GM12878 (cell line): ENCODE data around the gene PTPRC. TPM values are rescaled to one million over a fixed set of nuclear protein-coding genes. Genes with fewer than 3 reads are reported as not detected.

Source experiments
- ATAC-seq: fragments of 200-7000 bp; cut with Tn5 transposase; 3 replicates; pipeline ENCODE4 v1.9.1; 2020; ENCODE audit warnings: mild to moderate bottlenecking, moderate library complexity
- BruUV-seq: library from RNA; stranded (reverse); fragments of 400-500 nt; replicated peaks from 2 replicates; lab custom pipeline; 2021; lab: Mats Ljungman, UMichigan
- CTCF ChIA-PET: fragments of 300-600 bp; sonication (Branson Sonifier 250); formaldehyde crosslinking; extraction: SDS; loops from one replicate; lab custom pipeline; 2021; ENCODE audit warnings: inconsistent platforms; lab: Yijun Ruan, JAX
- POLR2A ChIA-PET: fragments of 350-600 bp; formaldehyde crosslinking; extraction: SDS; loops from one replicate; lab custom pipeline; 2021; ENCODE audit warnings: inconsistent platforms; lab: Charles Lee
- RAD21 ChIA-PET: fragments of 300-600 bp; sonication (Branson Sonifier 250); formaldehyde crosslinking; loops from one replicate; lab custom pipeline; 2023; ENCODE audit warnings: antibody characterized with exemption; ENCODE audit not compliant: unreplicated experiment; lab: Charles Lee
- SMC1A ChIA-PET: fragments of 300-600 bp; sonication (Branson Sonifier 250); formaldehyde crosslinking; loops from one replicate; lab custom pipeline; 2023; ENCODE audit not compliant: unreplicated experiment, uncharacterized antibody; lab: Charles Lee
- DNase-seq: peaks from one replicate; pipeline ENCODE4 v3.0.0-alpha.2; 2011; ENCODE audit warnings: low read depth, low spot score
- FAIRE-seq: peaks from 3 replicates; lab custom pipeline; 2011; peaks lifted over from hg19 to GRCh38; lab: Jason Lieb, UNC
- H2AFZ ChIP-seq: 2 replicates; pipeline ENCODE4 v1.6.0; 2011; ENCODE audit warnings: low read depth, low read length, control low read depth; ENCODE audit not compliant: control insufficient read depth
- H3K27ac ChIP-seq: 2 replicates; pipeline ENCODE4 v1.5.1; 2011; ENCODE audit warnings: control low read depth; ENCODE audit not compliant: control insufficient read depth, insufficient read depth
- H3K27me3 ChIP-seq, 2 experiments: replicated peaks in 1 of 2; 2 replicates each; pipeline versions ENCODE4 v1.6.0 to v1.6.1; 2011; ENCODE audit warnings: low read length in 1 of 2; ENCODE audit not compliant: control insufficient read depth in 2 of 2, insufficient read depth in 2 of 2
- H3K36me3 ChIP-seq, 2 experiments: 2 replicates each; pipeline ENCODE4 v1.5.1; 2011; ENCODE audit warnings: low read length in 1 of 2; ENCODE audit not compliant: control insufficient read depth in 2 of 2, insufficient read depth in 2 of 2
- H3K4me1 ChIP-seq: 2 replicates; pipeline ENCODE4 v1.6.1; 2011; ENCODE audit warnings: mild to moderate bottlenecking, low read length, moderate library complexity, mixed read lengths; ENCODE audit not compliant: control insufficient read depth, insufficient read depth
- H3K4me2 ChIP-seq: 2 replicates; pipeline ENCODE4 v1.6.0; 2011; ENCODE audit warnings: control low read depth; ENCODE audit not compliant: control insufficient read depth, insufficient read depth
- H3K4me3 ChIP-seq: fragments of 200-600 bp; sonication (generic); 2 replicates; pipeline ENCODE4 v1.5.1; 2016
- H3K79me2 ChIP-seq: 2 replicates; pipeline ENCODE4 v1.6.0; 2011; ENCODE audit warnings: low read length; ENCODE audit not compliant: control insufficient read depth, insufficient read depth
- H3K9ac ChIP-seq: 2 replicates; pipeline ENCODE4 v1.8.0; 2011; ENCODE audit warnings: low read length, control low read depth, mixed read lengths; ENCODE audit not compliant: control insufficient read depth, insufficient read depth
- H3K9me3 ChIP-seq: replicated peaks from 3 replicates; pipeline ENCODE4 v1.5.1; 2011; ENCODE audit warnings: mild to moderate bottlenecking, low read length; ENCODE audit not compliant: control insufficient read depth, insufficient read depth
- H4K20me1 ChIP-seq: 2 replicates; pipeline ENCODE4 v1.6.0; 2011; ENCODE audit not compliant: control insufficient read depth, insufficient read depth
- BACH1 ChIP-seq: fragments of 450-650 bp; IDR thresholded peaks from 2 replicates; pipeline ENCODE4 v1.6.1; 2017; ENCODE audit warnings: mild to moderate bottlenecking, borderline replicate concordance
- BRCA1 ChIP-seq: IDR thresholded peaks from 2 replicates; pipeline ENCODE4 v1.6.1; 2011; ENCODE audit warnings: low read depth, low read length, improper control_type of control experiment
- CBX3 ChIP-seq: fragments of 200-600 bp; sonication (generic); IDR thresholded peaks from 2 replicates; pipeline ENCODE4 v1.6.1; 2016; ENCODE audit warnings: low read depth, borderline replicate concordance
- DPF2 ChIP-seq: fragments of 450-650 bp; IDR thresholded peaks from 2 replicates; pipeline ENCODE4 v1.6.1; 2017; ENCODE audit warnings: mild to moderate bottlenecking
- GATAD2B ChIP-seq: fragments of 450-650 bp; conservative IDR thresholded peaks from 2 replicates; pipeline ENCODE4 v1.6.1; 2017; ENCODE audit warnings: low read depth, mild to moderate bottlenecking, moderate library complexity
- IKZF2 ChIP-seq, 2 experiments: fragments of 450-650 bp; IDR thresholded peaks; 2 replicates each; pipeline ENCODE4 v1.6.1; 2017; ENCODE audit warnings: mild to moderate bottlenecking in 2 of 2, moderate library complexity in 2 of 2
- MXI1 ChIP-seq: fragments of 150-350 bp; IDR thresholded peaks from 2 replicates; pipeline ENCODE4 v1.6.1; 2011; ENCODE audit warnings: low read depth, mild to moderate bottlenecking, inconsistent platforms, low read length, improper control_type of control experiment
- NFYB ChIP-seq: IDR thresholded peaks from 2 replicates; pipeline ENCODE4 v1.6.1; 2011; ENCODE audit warnings: low read depth, mild to moderate bottlenecking, low read length, improper control_type of control experiment, moderate library complexity; ENCODE audit not compliant: insufficient read depth
- RAD21 ChIP-seq: IDR thresholded peaks from 2 replicates; pipeline ENCODE4 v1.6.1; 2011; ENCODE audit warnings: mild to moderate bottlenecking, low read depth, low read length, moderate library complexity; ENCODE audit not compliant: insufficient read depth
- RUNX3 ChIP-seq: IDR thresholded peaks from 2 replicates; pipeline ENCODE4 v1.6.1; 2012; ENCODE audit warnings: low read length, inconsistent platforms
- SIX5 ChIP-seq: IDR thresholded peaks from 2 replicates; pipeline ENCODE4 v1.6.1; 2011; ENCODE audit warnings: mild to moderate bottlenecking, low read depth, low read length, moderate library complexity; ENCODE audit not compliant: severe bottlenecking
- SMAD5 ChIP-seq: IDR thresholded peaks from 2 replicates; pipeline ENCODE4 v1.6.1; 2016; ENCODE audit warnings: antibody characterized with exemption, low read depth
- SUPT20H ChIP-seq: IDR thresholded peaks from 2 replicates; pipeline ENCODE4 v1.6.1; 2011; ENCODE audit warnings: low read depth, mild to moderate bottlenecking, low read length, moderate library complexity, borderline replicate concordance; ENCODE audit not compliant: control insufficient read depth
- SUZ12 ChIP-seq: fragments of 200-600 bp; sonication (generic); IDR thresholded peaks from one replicate; pipeline ENCODE4 v1.6.1; 2018; ENCODE audit warnings: antibody characterized with exemption, mild to moderate bottlenecking; ENCODE audit not compliant: unreplicated experiment
- TCF3 ChIP-seq: IDR thresholded peaks from 2 replicates; pipeline ENCODE4 v1.6.1; 2012; ENCODE audit warnings: low read depth, mild to moderate bottlenecking, low read length, borderline replicate concordance; ENCODE audit not compliant: insufficient read depth
- ZBTB33 ChIP-seq: fragments of 450-650 bp; IDR thresholded peaks from 2 replicates; pipeline ENCODE4 v1.6.1; 2017; ENCODE audit warnings: mild to moderate bottlenecking
- ZNF384 ChIP-seq: IDR thresholded peaks from 2 replicates; pipeline ENCODE4 v1.6.1; 2012; ENCODE audit warnings: low read depth, mild to moderate bottlenecking, low read length, improper control_type of control experiment, borderline replicate concordance
- WGBS: methylation state at CpG from one replicate; pipeline ENCODE4 v1.1.6; 2016; ENCODE audit warnings: low lambda C conversion rate; ENCODE audit not compliant: insufficient replicate concordance, insufficient coverage; ENCODE audit errors: missing lambda C conversion rate; 5-methylcytosine and 5-hydroxymethylcytosine counted together
- in situ Hi-C: fragments of 300-500 bp; cut with MboI; formaldehyde crosslinking; loops from 9 replicates; pipeline ENCODE4 v1.14.3; 2018; ENCODE audit warnings: mixed read lengths
- intact Hi-C: fragments of 100-400 bp; cut with micrococcal nuclease; formaldehyde crosslinking; loops from one replicate; pipeline ENCODE4 v1.14.2; 2022; ENCODE audit not compliant: unreplicated experiment
- polyA plus RNA-seq, 11 experiments: library from polyadenylated mRNA; depleted of rRNA in 4 of 11; unstranded in 6 of 11; stranded (reverse) in 5 of 11; fragments of >200 nt; fragmentation: Nextera tagmentation in 4 of 11; fragmentation: Illumina TruSeq in 1 of 11; extraction: Ambion mirVana in 4 of 11; extraction: Trizol in 1 of 11; gene quantifications; 1 replicate in 1 of 11; 2 replicates in 10 of 11; pipeline versions ENCODE4 v1.2.1 to v1.2.3, GENCODE V29; 2011 to 2016; ENCODE audit warnings: inconsistent platforms in 2 of 11, missing spikeins in 2 of 11, low read depth in 1 of 11
- total RNA-seq, 4 experiments: library from RNA; depleted of rRNA in 3 of 4; stranded (reverse); fragments of >200 nt in 3 of 4; fragmentation: Illumina TruSeq in 1 of 4; extraction: Trizol in 1 of 4; gene quantifications; 2 replicates each; pipeline versions ENCODE4 v1.2.1 to v1.2.3, GENCODE V29; 2013 to 2021
- TF ChIP-seq, protein P1 (sequence below): IDR thresholded peaks from 2 replicates; pipeline ENCODE4 v1.6.1; 2011; ENCODE audit warnings: borderline replicate concordance, low read depth, mild to moderate bottlenecking, moderate library complexity, low read length; ENCODE audit not compliant: insufficient read depth, poor library complexity, severe bottlenecking

The PTPRC gene
- total and polyA plus RNA-seq, 10 of the 15 experiments (the other 5 are each of a cell fraction or from before 2014, with no cell fraction given), result 72.9 to 221 (median 118) TPM

GRCh38 chr1:198597690-198598430, 41.0 kb upstream of the PTPRC start (continued):
- TF ChIP-seq, protein P1, sequence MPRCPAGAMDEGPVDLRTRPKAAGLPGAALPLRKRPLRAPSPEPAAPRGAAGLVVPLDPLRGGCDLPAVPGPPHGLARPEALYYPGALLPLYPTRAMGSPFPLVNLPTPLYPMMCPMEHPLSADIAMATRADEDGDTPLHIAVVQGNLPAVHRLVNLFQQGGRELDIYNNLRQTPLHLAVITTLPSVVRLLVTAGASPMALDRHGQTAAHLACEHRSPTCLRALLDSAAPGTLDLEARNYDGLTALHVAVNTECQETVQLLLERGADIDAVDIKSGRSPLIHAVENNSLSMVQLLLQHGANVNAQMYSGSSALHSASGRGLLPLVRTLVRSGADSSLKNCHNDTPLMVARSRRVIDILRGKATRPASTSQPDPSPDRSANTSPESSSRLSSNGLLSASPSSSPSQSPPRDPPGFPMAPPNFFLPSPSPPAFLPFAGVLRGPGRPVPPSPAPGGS, result no peak
- TF ChIP-seq CBX3 (no peak), NFYB (no peak), SUZ12 (no peak), IKZF2 (IDR thresholded peaks at IDR 0.05) (peak; percentile 52 to 55; a peak in 2 of 4 replicates), RUNX3 (peak; percentile 48; the same call in 1 of the 2 replicates), DPF2 (peak; percentile 23; the same call in 1 of the 2 replicates), BRCA1 (no peak)

DNA sequence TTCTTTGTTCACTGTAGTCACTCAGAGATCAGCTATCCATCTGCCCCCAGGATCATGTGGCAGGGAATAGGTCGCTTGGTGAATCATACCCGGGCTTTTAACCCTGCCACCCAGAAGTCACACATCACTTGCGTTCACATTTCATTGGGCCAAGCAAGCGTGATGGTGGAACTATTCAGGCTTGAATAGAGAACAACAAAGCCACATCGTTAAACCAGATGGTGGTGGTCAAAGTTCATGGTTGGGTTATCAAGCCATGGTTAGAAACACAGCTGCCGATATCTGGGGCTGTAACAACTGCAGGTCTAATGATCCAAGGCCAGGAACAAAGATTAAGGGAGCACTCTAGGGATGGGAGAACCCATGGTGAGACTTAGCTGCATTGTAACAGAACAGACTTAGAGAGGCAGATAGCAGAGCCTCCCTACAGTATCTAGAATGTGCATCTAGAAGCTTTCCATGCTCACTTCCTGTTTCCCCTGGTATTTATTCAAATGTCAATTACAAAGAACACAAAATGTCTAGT, 40.0 kb upstream of the PTPRC start:
- Histone ChIP-seq H3K36me3 (no peaks in the 10 kb centered on the region), H3K4me1 (peaks cover 27% of the 10 kb centered on the region), H2AFZ (peak overlapping the region; percentile 61), H4K20me1 (no peaks in the 10 kb centered on the region), H3K27ac (peak overlapping the region; percentile 81), H3K4me3 (peak overlapping the region; percentile 24; the same call in 1 of the 2 replicates), H3K79me2 (no peaks in the 10 kb centered on the region; the same call in 1 of the 2 replicates), H3K9ac (peak overlapping the region; percentile 64), H3K9me3 (peaks cover 11% of the 10 kb centered on the region), H3K27me3 (no peaks in the 10 kb centered on the region), H3K4me2 (peak overlapping the region; percentile 82)
- no TSS peak for BruUV-seq
- DNase-seq (peak; percentile 89), ATAC-seq (peak; percentile 88), FAIRE-seq (peak; percentile 71)
- SMC1A ChIA-PET, result interaction anchor here (0.6 to 7.8 kb wide), 32 partner anchors 10 to 1961 kb away, joined by 3 to 90 read pairs (median 6); partner anchors contain the start of gene PTPRC
- POLR2A ChIA-PET, result interaction anchor here (0.9 to 3.0 kb wide), 13 partner anchors 7 to 438 kb away, joined by 3 to 36 read pairs (median 5); no protein-coding TSS in a partner anchor
- RAD21 ChIA-PET, result interaction anchor here (0.6 to 7.6 kb wide), 31 partner anchors 10 to 575 kb away, joined by 3 to 150 read pairs (median 5); partner anchors contain the start of gene PTPRC
- intact Hi-C loops, result loop anchor here (1.0 to 5.0 kb wide), 6 partner anchors 22 to 436 kb away; no protein-coding TSS in a partner anchor
- WGBS, result under 1% methylated on average over 6 of the region's 6 CpGs
- in situ Hi-C loops, result no loop called here
- CTCF ChIA-PET, result interaction anchor here (1.0 to 4.4 kb wide), 9 partner anchors 20 to 127 kb away, joined by 3 to 43 read pairs (median 3); no protein-coding TSS in a partner anchor
- no peak for TF ChIP-seq ZBTB33
- 0 out of 2 replicates have a peak, but pooled peaks have one; percentile 53 for TF ChIP-seq BACH1
- TF ChIP-seq SIX5, result no peak
- TF ChIP-seq TCF3, result peak; percentile 74; the same call in 1 of the 2 replicates
- TF ChIP-seq ZNF384, result no peak
- no peak for TF ChIP-seq RAD21
- no peak for TF ChIP-seq MXI1
- peak; percentile 72 for TF ChIP-seq GATAD2B
- peak; percentile 41; the same call in 1 of the 2 replicates for TF ChIP-seq SMAD5
- no peak for TF ChIP-seq SUPT20H
